Transverse colon (tissue), 4 donors: Measurements from ENCODE around the gene PDIA2. TPM values are rescaled to one million over a fixed set of nuclear protein-coding genes. Genes with fewer than 3 reads are reported as not detected.

ENCODE experiments used
- DNase-seq: peaks from one replicate; pipeline ENCODE4 v3.0.0-alpha.2; 2019
- H3K27ac ChIP-seq, 4 donors: fragments of 200-600 bp; sonication (generic); 2 replicates each; pipeline ENCODE4 v1.5.1; 2016 to 2018; ENCODE audit warnings: inconsistent platforms in 4 of 4
- H3K27me3 ChIP-seq: fragments of 200-600 bp; sonication (generic); 2 replicates; pipeline ENCODE4 v1.5.1; 2017; ENCODE audit warnings: inconsistent platforms
- H3K36me3 ChIP-seq, 4 donors: fragments of 200-600 bp; sonication (generic); 2 replicates each; pipeline ENCODE4 v1.5.1; 2017 to 2019; ENCODE audit warnings: inconsistent platforms in 4 of 4
- H3K4me1 ChIP-seq, 4 donors: fragments of 200-600 bp; sonication (generic); 2 replicates each; pipeline ENCODE4 v1.5.1; 2017 to 2020; ENCODE audit warnings: inconsistent platforms in 4 of 4
- H3K4me3 ChIP-seq, 4 donors: fragments of 200-600 bp; sonication (generic); 1 replicate in 1 of 4; 2 replicates in 3 of 4; pipeline versions ENCODE4 v1.5.1 to v1.6.1; 2017 to 2019; ENCODE audit warnings: inconsistent platforms in 4 of 4
- H3K9me3 ChIP-seq, 2 donors: fragments of 200-600 bp; sonication (generic); 2 replicates each; pipeline ENCODE4 v1.5.1; 2017 to 2019; ENCODE audit warnings: inconsistent platforms in 2 of 2
- CTCF ChIP-seq, 5 experiments: fragments of 200-600 bp in 3 of 5; fragments of 450-650 bp in 2 of 5; sonication (generic) in 3 of 5; IDR thresholded peaks; 1 replicate in 2 of 5; 2 replicates in 3 of 5; pipeline ENCODE4 v1.5.1; 2016 to 2017; ENCODE audit warnings: antibody characterized with exemption in 5 of 5, inconsistent platforms in 3 of 5, mild to moderate bottlenecking in 2 of 5, moderate library complexity in 1 of 5
- EP300 ChIP-seq: sonication (generic); formaldehyde crosslinking; IDR thresholded peaks from one replicate; pipeline ENCODE4 v1.6.1; 2017; ENCODE audit warnings: antibody characterized with exemption, low read depth
- POLR2A ChIP-seq: fragments of 450-650 bp; IDR thresholded peaks from one replicate; pipeline ENCODE4 v1.6.1; 2016; ENCODE audit warnings: antibody characterized with exemption, mild to moderate bottlenecking, moderate library complexity
- POLR2AphosphoS5 ChIP-seq, 3 donors: sonication (generic); formaldehyde crosslinking; IDR thresholded peaks; one replicate each; pipeline ENCODE4 v1.6.1; 2016; ENCODE audit warnings: antibody characterized with exemption in 3 of 3
- WGBS, 2 donors: methylation state at CpG; one replicate each; pipeline ENCODE4 v1.1.5; 2018; ENCODE audit warnings: low coverage in 1 of 2; 5-methylcytosine and 5-hydroxymethylcytosine counted together
- in situ Hi-C, 4 donors: fragments of 200-750 bp; cut with MboI; loops; one replicate each; pipeline versions ENCODE4 v1.15.0 to v1.15.1; 2017; ENCODE audit warnings: low sequenced_read_pairs in 3 of 4, low pct_ligation_motif_present in 1 of 4, low pct_unique_long_range_greater_than_20kb in 1 of 4
- intact Hi-C: fragments of 100-400 bp; cut with DNase I; formaldehyde crosslinking; loops from one replicate; pipeline ENCODE4 v1.15.1; 2023; ENCODE audit warnings: low total_unique reads
- total RNA-seq, 4 donors: library from RNA; depleted of rRNA; stranded (reverse); fragments of >200 nt; gene quantifications; one replicate each; pipeline ENCODE4 v1.1.0, GENCODE V29; 2016

Gene PDIA2
- total RNA-seq, 4 donors from 2014 or later = 0.55 to 2.6 (median 0.79) TPM; not detected in 1

- DNase-seq = no peak
- TF ChIP-seq POLR2A = no peak
- no peak for TF ChIP-seq EP300
- TF ChIP-seq CTCF (IDR thresholded peaks at IDR 0.05) = no peak
- no peak for TF ChIP-seq POLR2AphosphoS5 (IDR thresholded peaks at IDR 0.05)
- no peak overlapping the region for H3K27ac ChIP-seq
- WGBS, 2 donors = 84% methylated on average over 7 to 14 of the region's 14 CpGs
- no peaks in the 10 kb centered on the region for H3K9me3 ChIP-seq
- peaks cover 0 to 15% (median 0%) of the 10 kb centered on the region in 4 donors for H3K36me3 ChIP-seq
- no peak overlapping the region for H3K4me3 ChIP-seq
- in situ Hi-C loops = no loop called here
- intact Hi-C loops = no loop called here
- H3K4me1 ChIP-seq = no peaks in the 10 kb centered on the region
- H3K27me3 ChIP-seq = no peaks in the 10 kb centered on the region
These were observed 31.9 kb downstream of the PDIA2 start for GRCh38 chr16:314795-315299.

- H3K36me3 ChIP-seq = peaks cover 0 to 15% (median 0%) of the 10 kb centered on the region in 4 donors
- H3K4me1 ChIP-seq = no peaks in the 10 kb centered on the region
- no peak for DNase-seq
- 89% methylated on average over 16 of the region's 19 CpGs; no CpG with 5 or more reads in 1 of the 2 donors for WGBS, 2 donors
- in situ Hi-C loops (no loop called here), intact Hi-C loops (no loop called here)
- no peak overlapping the region for H3K4me3 ChIP-seq
- TF ChIP-seq POLR2A = no peak
- TF ChIP-seq POLR2AphosphoS5 (IDR thresholded peaks at IDR 0.05) = no peak
- no peak for TF ChIP-seq CTCF (IDR thresholded peaks at IDR 0.05)
- TF ChIP-seq EP300 = no peak
- no peaks in the 10 kb centered on the region for H3K9me3 ChIP-seq
- no peaks in the 10 kb centered on the region for H3K27me3 ChIP-seq
- no peak overlapping the region for H3K27ac ChIP-seq
These were observed 33.9 kb downstream of the PDIA2 start for GRCh38 chr16:316741-317464.

- Histone ChIP-seq H3K4me1 (no peaks in the 10 kb centered on the region), H3K27ac (no peak overlapping the region), H3K9me3 (no peaks in the 10 kb centered on the region), H3K4me3 (no peak overlapping the region), H3K27me3 (no peaks in the 10 kb centered on the region), H3K36me3 (peaks cover 0 to 15% (median 0%) of the 10 kb centered on the region in 4 donors)
- no peak for DNase-seq
- intact Hi-C loops (no loop called here), in situ Hi-C loops (no loop called here)
- TF ChIP-seq POLR2AphosphoS5 (IDR thresholded peaks at IDR 0.05) (no peak), CTCF (IDR thresholded peaks at IDR 0.05) (no peak), POLR2A (no peak), EP300 (no peak)
- 94% methylated on average over 5 of the region's 5 CpGs; no CpG with 5 or more reads in 1 of the 2 donors for WGBS, 2 donors
These were observed 34.6 kb downstream of the PDIA2 start for GRCh38 chr16:317583-317982.

- H3K36me3 ChIP-seq = peaks cover 0 to 7% (median 0%) of the 10 kb centered on the region in 4 donors
- DNase-seq = no peak
- H3K9me3 ChIP-seq = no peaks in the 10 kb centered on the region
- no peak for TF ChIP-seq POLR2AphosphoS5 (IDR thresholded peaks at IDR 0.05)
- TF ChIP-seq POLR2A = no peak
- no peak for TF ChIP-seq EP300
- no peak for TF ChIP-seq CTCF (IDR thresholded peaks at IDR 0.05)
- no peaks in the 10 kb centered on the region for H3K4me1 ChIP-seq
- H3K27ac ChIP-seq = no peak overlapping the region
- in situ Hi-C loops (no loop called here), intact Hi-C loops (no loop called here)
- H3K27me3 ChIP-seq = no peaks in the 10 kb centered on the region
- 85% methylated on average over 22 of the region's 22 CpGs; no CpG with 5 or more reads in 1 of the 2 donors for WGBS, 2 donors
- no peak overlapping the region for H3K4me3 ChIP-seq
These were observed 35.7 kb downstream of the PDIA2 start for GRCh38 chr16:318628-319027.
